Endothelial cell (in vitro differentiated cells): ENCODE results near the gene TBL1XR1. TPM values are rescaled to one million over a fixed set of nuclear protein-coding genes. Genes with fewer than 3 reads are reported as not detected.
A peak's percentile ranks its signal among the peaks of the same experiment; 100 is the strongest.

Experiments used
- DNase-seq: peaks from one replicate; pipeline ENCODE4 v3.0.0; 2021; ENCODE audit warnings: low spot score
- H3K27ac Mint-ChIP-seq: one replicate; pipeline ENCODE4 v1.8.0; 2021; ENCODE audit warnings: mixed read lengths, inconsistent platforms; ENCODE audit not compliant: unreplicated experiment
- H3K27me3 Mint-ChIP-seq: one replicate; pipeline ENCODE4 v1.8.0; 2021; ENCODE audit warnings: mild to moderate bottlenecking, moderate library complexity, mixed read lengths, inconsistent platforms; ENCODE audit not compliant: unreplicated experiment
- H3K36me3 Mint-ChIP-seq: one replicate; pipeline ENCODE4 v1.8.0; 2021; ENCODE audit warnings: mild to moderate bottlenecking, low read depth, mixed read lengths, inconsistent platforms; ENCODE audit not compliant: unreplicated experiment
- H3K4me1 Mint-ChIP-seq: one replicate; pipeline ENCODE4 v1.8.0; 2021; ENCODE audit warnings: mild to moderate bottlenecking, mixed read lengths, inconsistent platforms; ENCODE audit not compliant: unreplicated experiment
- H3K4me3 Mint-ChIP-seq: one replicate; pipeline ENCODE4 v1.8.0; 2021; ENCODE audit warnings: mild to moderate bottlenecking, mixed read lengths, inconsistent platforms; ENCODE audit not compliant: unreplicated experiment
- H3K9me3 Mint-ChIP-seq: one replicate; pipeline ENCODE4 v1.8.0; 2021; ENCODE audit warnings: mixed read lengths, inconsistent platforms; ENCODE audit not compliant: unreplicated experiment
- CTCF ChIP-seq: fragments of 200-600 bp; sonication (generic); IDR thresholded peaks from one replicate; pipeline ENCODE4 v1.5.0; 2021; ENCODE audit warnings: antibody characterized with exemption; ENCODE audit not compliant: unreplicated experiment
- total RNA-seq: library from RNA; stranded (reverse); fragmentation: NEBNext Ultra II Directional; extraction: Animal tissue kit (Norgen Biotek cat#: 25700); gene quantifications from one replicate; pipeline ENCODE4 v1.2.1, GENCODE V29; 2021; ENCODE audit not compliant: unreplicated experiment

TBL1XR1 gene
- total RNA-seq, 1 donor from 2014 or later, result 156 TPM

GRCh38 chr3:177106184-177106583 is 91.1 kb downstream of the TBL1XR1 start:
- no peaks in the 10 kb centered on the region for H3K9me3 Mint-ChIP-seq
- H3K36me3 Mint-ChIP-seq, result no peaks in the 10 kb centered on the region
- H3K27me3 Mint-ChIP-seq, result no peaks in the 10 kb centered on the region
- H3K4me3 Mint-ChIP-seq, result no peak overlapping the region
- H3K4me1 Mint-ChIP-seq, result peaks cover 48% of the 10 kb centered on the region
- no peak overlapping the region for H3K27ac Mint-ChIP-seq
- no peak for DNase-seq
- no peak for TF ChIP-seq CTCF

GRCh38 chr3:177105623-177106022 is 91.7 kb downstream of the TBL1XR1 start:
- H3K4me3 Mint-ChIP-seq, result no peak overlapping the region
- no peak for TF ChIP-seq CTCF
- no peaks in the 10 kb centered on the region for H3K36me3 Mint-ChIP-seq
- H3K4me1 Mint-ChIP-seq, result peaks cover 45% of the 10 kb centered on the region
- no peak overlapping the region for H3K27ac Mint-ChIP-seq
- H3K9me3 Mint-ChIP-seq, result no peaks in the 10 kb centered on the region
- no peaks in the 10 kb centered on the region for H3K27me3 Mint-ChIP-seq
- DNase-seq, result no peak

- no peak for DNase-seq
- no peaks in the 10 kb centered on the region for H3K9me3 Mint-ChIP-seq
- no peaks in the 10 kb centered on the region for H3K36me3 Mint-ChIP-seq
- H3K27me3 Mint-ChIP-seq, result no peaks in the 10 kb centered on the region
- no peak for TF ChIP-seq CTCF
- no peak overlapping the region for H3K27ac Mint-ChIP-seq
- H3K4me1 Mint-ChIP-seq, result peaks cover 33% of the 10 kb centered on the region
- H3K4me3 Mint-ChIP-seq, result no peak overlapping the region
Measured at GRCh38 chr3:177104299-177104992, 92.8 kb downstream of the TBL1XR1 start.

- peak overlapping the region; percentile 72 for H3K27ac Mint-ChIP-seq
- TF ChIP-seq CTCF, result no peak
- H3K4me1 Mint-ChIP-seq, result peaks cover 25% of the 10 kb centered on the region
- DNase-seq, result no peak
- H3K27me3 Mint-ChIP-seq, result no peaks in the 10 kb centered on the region
- no peak overlapping the region for H3K4me3 Mint-ChIP-seq
- H3K9me3 Mint-ChIP-seq, result no peaks in the 10 kb centered on the region
- no peaks in the 10 kb centered on the region for H3K36me3 Mint-ChIP-seq
Measured at GRCh38 chr3:177102553-177102952, 94.7 kb downstream of the TBL1XR1 start.

- H3K4me3 Mint-ChIP-seq, result no peak overlapping the region
- H3K36me3 Mint-ChIP-seq, result peaks cover 17% of the 10 kb centered on the region
- H3K4me1 Mint-ChIP-seq, result peaks cover 12% of the 10 kb centered on the region
- no peaks in the 10 kb centered on the region for H3K9me3 Mint-ChIP-seq
- DNase-seq, result no peak
- no peaks in the 10 kb centered on the region for H3K27me3 Mint-ChIP-seq
- no peak for TF ChIP-seq CTCF
- H3K27ac Mint-ChIP-seq, result no peak overlapping the region
Measured at GRCh38 chr3:177098551-177098950, 98.7 kb downstream of the TBL1XR1 start.
